Central memory CD4-positive, alpha-beta T cell (primary cell): Measurements from ENCODE around the gene MUC20.
"Not testable (repeated sequence)": the region's sequence is repeated elsewhere in the genome, so short reads cannot be mapped to it uniquely, and the experiment has no call there.

Experiments
- DNase-seq: peaks from one replicate; pipeline ENCODE4 v3.0.0; 2022

MUC20 gene

DNA sequence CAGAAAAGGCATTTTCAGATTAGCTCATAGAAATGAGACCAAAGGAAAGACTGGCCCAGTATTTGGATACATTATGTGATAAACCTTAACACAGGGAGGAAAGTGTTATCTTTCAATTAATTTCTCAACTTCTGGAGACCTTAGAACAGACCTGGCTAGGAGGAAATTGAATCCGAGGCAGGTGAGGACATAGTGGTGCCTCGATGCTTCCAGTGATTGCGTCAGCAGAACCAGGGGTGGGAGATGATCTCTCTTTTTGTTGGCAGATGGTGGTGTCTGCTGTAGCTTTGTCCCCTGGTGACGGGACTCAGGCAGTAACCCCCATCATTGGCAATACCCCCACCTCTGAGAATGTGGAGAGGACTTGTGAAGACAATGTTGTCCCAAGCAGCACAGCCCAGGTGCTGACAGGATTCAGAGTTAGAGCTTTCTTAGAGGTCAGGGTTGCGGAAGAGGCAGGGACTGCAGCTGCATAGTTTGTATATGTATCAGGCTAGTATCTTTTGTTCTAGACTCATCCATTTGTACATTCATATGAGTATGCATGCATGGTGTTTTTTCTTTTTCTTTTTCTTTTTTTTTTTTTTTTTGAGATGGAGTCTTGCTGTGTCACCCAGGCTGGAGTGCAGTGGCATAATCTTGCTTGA, 27.9 kb upstream of the MUC20 start:
- DNase-seq: no peak

DNA sequence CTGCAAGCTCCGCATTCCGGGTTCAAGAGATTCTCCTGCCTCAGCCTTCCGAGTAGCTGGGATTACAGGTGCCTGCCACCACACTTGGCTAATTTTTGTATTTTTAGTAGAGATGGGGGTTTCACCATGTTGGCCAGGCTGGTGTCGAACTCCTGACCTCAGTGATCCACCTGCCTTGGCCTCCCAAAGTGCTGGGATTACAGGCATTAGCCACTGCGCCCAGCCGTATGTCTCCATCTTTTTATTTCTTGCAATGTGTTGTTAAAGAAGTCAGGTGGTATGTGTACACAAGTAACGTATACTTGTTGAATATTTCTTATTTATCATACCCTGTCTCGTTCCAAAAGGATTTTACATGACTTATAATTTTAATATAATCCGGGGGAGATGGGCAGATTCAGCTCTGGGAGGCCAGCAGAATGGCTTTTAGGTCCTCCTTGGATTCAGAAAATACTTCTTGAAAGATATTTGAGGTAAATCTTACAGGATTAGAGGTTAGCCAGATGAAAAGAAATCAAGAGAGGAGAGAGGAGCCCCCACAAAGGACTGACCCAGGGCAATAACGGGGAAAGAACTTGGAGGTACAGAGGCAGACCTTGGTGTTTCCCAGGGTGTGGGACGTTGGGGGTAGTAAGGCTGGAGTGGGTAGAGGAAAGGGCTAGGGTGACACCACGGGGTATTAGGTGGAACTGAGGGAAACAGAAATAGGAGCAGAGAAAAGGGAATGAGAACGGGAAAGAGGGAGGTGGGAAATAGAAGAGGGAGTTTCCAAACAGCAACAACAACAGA, 27.2 kb upstream of the MUC20 start:
- no peak for DNase-seq

DNA sequence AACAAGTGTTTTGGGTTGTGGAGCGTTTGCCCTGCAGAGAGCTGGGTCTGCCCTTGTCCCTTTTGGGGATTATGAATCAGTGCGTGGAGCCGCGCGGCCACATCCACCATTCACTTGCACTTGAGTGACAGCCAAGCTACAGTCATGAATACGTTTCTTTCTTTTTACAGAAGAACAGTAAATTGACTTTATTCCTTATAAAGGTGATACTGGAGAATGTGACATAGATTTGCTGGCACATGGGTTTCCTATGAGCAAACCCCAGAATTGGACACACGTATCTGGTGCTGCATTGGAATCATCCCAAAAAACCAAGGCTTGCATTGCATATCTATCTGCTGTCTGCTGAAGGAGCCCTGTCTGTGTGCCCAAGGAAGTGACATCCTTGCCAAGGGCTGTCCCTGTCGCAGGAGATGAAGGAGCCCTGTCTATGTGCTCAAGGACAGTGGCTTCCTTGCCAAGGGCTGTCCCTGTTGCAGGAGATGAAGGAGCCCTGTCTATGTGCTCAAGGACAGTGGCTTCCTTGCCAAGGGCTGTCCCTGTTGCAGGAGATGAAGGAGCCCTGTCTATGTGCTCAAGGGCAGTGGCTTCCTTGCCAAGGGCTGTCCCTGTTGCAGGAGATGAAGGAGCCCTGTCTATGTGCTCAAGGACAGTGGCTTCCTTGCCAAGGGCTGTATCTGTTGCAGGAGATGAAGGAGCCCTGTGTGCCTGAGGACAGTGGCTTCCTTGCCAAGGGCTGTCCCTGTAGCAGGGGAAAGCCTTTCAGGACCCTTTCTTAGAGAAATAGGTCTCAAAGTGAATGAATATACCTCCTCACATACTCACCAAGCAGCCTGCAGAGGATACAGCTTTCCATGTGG, 26.3 kb upstream of the MUC20 start:
- not testable (repeated sequence) for DNase-seq

DNA sequence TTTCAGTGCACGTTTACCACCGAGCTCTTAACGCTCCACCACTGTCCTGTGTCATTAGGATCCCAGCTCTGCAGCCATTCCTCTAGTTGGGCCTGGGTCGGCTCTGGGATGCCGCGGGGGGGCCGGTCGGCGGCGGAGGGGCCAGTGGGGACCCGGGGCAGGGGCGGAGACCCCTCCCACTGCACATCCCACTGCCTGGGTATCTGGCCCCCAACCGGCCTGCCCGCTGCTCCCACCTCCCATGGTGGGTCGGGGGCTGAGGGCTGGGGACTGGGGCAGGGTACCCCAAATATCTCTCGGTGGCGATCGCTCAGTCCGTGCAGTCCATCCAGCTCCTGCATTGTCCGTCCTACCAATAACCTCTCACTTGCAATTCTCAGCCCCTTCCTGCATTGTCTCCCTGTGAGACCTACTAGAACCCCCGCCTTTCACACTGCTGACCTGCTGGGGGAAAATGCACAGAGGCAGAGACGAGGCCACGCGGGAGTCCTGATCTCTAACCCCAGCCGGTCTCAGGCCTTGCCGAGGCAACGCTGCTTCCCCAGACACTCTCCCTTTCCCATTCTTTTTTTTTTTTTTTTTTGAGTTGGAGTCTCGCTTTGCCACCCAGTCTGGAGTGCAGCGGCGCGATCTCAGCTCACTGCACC, 24.0 kb upstream of the MUC20 start:
- DNase-seq: no peak

DNA sequence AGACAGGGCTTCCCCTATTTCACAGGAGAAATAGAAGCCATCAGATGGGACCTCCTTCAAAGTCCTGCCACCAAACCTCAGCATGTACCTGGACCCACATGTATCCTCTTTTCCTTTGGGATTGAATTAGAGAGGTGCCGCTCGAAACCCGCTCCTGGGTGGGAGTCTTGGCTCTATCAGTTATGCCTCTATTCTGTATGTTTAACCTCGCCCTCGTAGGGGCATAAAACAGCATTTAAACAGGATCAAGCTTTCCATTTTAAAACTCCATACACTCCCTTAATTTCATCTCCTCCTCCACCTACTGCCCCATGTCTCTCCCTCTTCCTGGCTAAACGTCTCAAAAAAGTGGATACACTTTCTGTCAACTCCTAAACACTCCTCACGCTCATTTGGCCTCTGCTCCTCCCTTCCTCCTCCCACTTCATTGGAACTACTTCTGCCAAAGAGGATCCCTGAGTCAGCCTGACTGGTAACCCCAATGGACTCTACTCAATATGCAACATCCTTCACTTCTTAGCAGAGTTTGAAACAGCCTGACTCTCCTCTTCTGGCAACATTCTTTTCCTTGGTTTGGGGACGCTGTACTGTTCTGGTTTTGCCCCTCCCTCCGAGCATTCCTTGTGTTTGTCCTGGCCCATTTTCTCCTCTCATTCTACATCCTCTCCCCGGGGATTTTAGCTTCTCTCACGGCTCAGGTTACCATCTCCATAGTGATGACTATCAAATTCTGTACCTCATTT, 23.0 kb upstream of the MUC20 start:
- no peak for DNase-seq

DNA sequence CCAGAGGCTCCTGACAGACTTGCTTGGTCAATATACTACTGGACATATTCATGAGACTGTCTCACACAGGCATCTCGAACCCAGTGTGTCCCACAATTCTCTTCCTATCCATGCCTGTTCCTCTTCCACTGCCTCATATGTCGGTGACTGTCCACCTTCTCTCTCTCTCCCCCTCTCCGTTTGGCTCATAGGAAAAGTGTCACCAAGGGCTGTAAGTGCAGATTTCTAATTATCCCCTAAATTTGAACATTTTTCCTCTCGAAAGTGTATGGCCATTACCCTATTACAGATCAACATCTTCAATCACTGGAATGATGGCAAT, 22.5 kb upstream of the MUC20 start:
- no peak for DNase-seq

DNA sequence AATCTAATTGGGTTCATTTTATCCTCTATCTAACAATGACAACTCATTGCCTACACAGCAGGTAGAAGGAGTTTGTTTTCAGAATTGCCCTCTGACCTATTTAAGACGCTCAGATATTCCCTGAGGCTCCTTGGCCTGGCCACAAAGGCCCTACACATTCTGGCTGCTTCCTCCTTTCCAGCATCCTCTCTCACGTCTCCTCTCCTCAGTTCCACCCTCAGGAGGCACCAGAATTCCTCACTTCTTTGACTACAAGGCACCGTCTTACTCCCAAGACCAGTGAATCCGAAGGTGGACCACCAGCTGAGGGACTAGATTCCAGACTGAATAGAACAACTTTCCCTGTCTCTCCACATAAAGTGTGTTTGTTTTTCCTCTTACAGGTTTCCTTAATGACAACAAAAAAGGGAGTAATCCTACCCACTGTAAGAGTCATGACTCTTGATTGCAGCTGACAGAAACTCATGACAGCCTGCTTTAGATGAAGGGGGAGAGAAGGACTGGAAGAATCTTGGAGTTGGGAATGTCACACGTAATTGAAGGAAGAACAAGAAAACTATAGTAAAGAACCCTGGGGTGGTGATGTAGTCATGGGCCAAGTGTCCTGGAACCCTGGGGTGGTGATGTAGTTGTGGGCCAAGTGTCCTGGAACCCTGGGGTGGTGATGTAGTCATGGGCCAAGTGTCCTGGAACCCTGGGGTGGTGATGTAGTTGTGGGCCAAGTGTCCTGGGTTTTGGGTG, 22.0 kb upstream of the MUC20 start:
- DNase-seq: no peak

DNA sequence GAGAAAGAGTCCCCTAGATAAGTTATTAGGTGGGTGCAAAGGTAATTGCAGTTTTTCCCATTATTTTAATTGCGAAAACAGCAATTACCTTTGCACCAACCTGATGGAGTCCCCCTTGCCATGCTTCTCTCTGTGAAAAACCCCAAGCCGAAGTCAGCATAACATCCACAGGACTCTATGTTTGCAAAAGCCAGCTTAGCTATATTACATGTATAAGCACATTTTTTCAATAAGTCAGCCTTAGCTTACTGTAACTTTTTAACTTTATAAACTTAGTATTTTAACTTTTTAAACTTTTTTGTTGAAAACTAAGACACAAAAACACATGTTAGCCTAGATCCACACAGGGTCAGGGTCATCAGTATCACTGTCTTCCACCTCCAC, 21.4 kb upstream of the MUC20 start:
- DNase-seq: no peak

DNA sequence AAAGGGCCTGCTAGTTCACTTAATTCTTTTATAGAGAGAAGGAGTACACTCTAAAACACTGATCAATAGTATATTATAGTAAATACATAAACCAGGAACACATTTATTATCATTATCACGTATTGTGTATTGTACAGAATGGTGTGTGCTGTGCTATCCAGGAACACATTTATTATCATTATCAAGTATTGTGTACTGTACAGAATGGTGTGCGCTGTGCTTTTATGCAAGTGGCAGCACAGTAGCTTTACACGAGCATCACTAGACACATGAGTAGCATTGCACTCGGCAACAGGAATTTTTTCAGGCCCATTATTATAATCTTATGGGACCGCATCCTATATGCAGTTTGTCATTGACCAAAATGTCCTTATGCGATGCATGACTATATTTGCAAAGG, 20.9 kb upstream of the MUC20 start:
- no peak for DNase-seq

DNA sequence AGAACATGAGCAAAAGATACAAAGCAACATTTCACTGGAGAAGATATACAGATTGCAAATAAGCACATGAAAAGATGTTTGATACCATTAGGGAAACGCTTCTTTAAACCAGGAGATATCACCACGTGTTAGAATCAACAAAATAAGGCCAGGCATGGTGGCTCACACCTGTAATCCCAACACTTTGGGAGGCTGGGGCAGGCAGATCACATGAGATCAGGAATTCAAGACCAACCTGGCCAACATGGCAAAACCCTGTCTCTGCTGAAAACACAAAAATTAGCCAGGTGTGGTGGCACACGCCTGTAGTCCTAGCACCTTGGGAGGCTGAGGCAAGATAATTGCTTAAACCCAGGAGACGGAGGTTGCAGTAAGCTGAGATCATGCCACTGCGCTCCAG, 20.5 kb upstream of the MUC20 start:
- DNase-seq: no peak

DNA sequence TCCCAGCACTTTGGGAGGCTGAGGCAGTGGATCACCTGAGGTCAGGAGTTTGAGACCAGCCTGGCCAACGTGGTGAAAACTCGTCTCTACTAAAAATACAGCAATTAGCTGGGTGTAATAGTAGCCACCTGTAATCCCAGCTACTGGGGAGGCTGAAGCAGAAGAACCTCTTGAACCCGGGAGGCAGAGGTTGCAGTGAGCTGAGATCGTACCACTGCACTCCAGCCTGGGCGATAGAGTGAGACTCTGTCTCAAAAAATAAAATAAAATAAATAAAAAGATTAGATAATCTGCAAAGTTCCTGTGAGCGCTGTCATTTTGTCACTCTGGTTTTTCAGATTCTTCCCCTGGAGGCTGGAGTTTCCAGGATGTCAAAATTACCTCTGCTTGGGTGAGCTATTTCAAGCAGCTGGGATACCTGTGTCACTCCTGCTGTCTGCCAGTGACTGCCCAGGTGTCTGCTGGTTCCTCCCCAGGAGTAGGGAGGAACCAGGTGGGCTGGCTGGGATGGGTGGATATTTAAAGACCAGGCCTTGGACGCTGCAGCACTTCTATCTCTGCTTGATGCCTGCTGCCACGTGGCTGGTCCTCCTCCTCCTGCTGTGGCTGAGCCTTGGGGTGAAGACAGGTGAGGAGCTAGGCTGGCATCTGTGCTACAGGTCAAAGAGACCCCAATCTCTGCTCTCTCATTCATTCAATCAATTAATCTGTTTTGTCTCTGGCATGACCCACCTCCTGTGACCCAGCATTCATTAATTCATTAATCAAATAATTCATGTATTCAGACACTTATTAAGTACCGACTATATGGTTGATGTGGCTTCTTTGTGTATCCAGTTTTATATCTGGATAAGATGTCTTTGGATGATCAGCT, 19.5 kb upstream of the MUC20 start:
- no peak for DNase-seq

DNA sequence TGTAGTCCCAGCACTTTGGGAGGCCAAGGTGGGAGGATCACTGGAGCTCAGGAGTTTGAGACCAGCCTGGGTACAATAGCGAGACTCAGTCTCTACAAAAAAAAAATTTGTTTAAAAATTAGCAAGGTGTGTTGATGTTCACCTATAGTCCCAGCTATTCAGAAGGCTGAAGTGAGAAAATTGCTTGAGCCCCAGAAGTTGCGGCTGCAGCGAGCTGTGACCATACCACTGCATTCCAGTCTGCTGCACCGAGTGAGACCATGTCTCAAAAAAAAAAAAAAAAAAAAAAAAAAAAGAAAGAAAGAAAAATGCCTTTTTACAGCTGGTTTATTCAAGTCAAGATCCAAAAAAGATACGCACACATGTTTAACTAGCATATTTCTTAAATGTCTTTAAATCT, 17.0 kb upstream of the MUC20 start:
- DNase-seq: no peak

DNA sequence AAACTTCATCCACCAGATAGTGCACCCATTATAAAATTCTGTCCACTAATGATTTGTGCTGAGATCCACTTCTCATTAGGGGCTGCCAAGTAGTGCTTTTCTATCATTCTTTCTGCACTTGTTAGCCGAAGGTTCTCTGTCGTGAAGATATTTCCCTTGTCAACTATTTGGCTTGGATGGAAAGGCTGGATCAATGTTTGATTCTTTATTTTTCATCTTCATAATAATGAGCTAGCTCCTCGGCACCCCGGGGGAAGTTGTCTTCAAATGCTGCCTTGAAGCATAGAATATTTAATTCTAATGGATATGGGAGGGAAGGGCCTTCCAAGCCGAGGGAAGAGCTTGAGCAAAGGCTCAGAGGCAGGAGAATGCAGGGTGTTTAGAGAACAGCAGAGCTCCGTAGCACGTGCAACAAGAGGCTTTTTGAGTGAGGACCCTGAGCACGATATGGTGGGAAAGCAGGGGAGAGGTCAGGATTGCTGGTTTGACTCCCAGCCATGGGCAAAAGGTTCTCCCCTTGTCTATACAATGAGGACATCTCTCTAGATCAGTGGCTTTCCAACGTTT, 16.3 kb upstream of the MUC20 start:
- no peak for DNase-seq

DNA sequence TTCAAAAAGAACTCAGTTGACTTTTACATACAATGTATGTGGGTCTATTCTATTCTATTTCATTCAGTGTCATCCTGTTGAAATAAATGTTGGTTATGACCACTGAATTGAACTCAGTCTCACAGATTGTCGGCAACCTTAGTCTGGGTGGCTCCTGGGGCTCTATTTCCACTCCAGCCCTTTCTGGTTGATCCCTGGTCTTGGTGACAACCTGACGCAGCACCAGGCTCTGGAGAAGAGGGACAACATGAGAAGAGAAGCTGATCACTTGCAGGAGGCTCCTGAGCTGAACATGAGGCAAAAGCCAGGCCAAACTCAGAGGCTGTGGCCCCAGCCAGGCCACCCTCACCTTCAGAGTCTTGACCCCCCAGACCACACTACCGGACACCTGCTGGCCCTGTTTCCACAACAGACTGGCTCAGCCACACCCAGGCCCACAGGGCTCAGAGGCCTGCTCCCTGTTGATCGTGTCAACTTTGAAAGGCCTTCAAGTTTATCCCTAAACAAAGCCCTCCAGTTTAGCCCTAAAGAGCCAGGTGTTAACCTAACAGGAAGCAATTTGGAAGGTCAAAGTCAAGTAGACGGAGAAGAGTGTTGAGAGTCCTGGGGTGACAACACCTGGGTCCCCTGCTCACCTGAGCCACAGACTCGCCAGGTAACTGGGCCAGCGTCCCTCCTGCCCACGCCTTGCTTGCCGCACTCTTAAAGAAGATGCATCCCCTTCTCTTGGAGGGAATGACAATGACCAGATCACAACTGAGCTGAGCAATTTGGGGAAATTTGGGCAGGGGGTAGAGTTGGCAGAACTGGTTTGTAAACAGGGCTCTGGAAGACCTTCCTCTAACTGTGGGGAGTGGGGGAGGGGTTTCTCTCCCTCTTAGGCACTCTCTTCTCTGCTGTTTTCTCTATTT, 15.4 kb upstream of the MUC20 start:
- no peak for DNase-seq

DNA sequence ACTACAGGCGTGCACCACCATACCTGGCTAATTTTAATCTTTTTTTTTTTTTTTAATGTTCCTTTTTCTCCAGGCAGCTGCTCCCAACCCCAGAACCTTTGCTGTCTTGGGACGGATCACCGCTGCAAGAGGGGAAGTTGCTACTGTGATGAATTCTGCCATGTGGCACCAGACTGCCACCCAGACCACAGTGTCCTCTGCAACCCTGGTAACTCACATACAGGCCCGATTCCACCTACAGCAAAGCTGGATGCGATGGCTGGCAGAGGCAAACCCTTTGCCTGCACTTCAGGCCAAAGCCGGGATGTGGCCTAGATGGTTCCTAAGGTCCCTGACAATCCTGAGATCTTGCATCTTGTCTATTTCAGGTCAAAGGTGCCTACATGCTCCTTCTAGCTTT, 12.7 kb upstream of the MUC20 start:
- no peak for DNase-seq

DNA sequence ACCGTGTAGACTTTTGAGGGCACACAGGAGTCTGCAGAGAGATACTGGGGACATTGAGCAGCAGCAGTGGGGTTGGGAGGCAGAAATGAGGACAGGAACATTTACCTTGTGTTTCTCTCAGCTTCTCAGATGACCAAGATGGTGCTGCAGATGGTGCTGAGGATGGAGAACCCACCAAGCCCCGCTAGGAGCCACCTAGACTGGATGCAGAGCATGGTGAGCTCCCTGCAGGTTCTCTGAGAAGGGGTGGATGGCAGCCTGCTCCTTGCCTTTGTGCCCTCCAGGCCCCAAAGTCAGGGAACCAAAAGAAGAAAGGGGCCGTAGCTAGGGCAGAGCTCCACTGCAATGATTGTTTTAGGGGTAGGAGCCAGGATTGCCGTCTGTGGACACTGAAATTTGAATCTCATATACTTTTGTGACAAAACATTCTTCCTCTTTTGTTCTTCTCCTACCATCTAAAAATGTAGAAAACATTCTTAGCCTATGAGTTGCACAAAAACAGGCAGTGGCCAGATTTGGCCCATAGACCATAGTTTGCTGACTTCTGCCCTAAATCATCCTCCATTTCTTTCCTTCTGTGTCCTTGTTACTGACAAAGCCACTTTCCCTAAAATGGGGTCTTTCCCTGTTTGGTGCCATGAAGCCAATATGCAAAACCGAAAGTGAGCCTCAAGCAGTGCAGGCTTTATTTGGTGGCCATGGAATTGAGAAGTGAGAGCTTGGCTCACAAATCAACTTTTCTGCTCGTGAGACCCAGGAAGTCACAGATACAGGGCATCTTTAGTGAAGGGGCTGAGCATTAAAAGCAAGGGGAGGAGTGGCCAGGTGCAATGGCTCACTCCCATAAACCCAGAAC, 11.9 kb upstream of the MUC20 start:
- no peak for DNase-seq

DNA sequence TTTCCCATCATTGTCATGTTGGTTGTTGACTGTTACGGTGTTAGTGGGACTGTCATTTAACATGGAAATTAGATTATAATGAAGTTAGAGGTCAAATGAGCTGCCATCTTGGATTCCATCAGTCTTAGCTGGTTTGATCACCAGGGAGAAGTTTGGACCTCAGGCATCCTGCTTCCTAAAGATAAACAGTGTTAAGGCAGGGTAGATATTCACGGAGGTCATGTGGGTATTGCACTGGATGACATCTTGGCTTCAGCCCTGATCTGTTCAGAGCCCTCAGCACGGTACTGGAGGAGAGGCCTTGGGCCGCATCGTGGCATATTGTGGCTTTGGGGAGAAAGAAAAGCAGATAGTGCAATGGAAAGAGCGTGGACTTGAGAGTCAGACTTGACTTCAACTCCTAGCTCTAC, 11.1 kb upstream of the MUC20 start:
- no peak for DNase-seq

DNA sequence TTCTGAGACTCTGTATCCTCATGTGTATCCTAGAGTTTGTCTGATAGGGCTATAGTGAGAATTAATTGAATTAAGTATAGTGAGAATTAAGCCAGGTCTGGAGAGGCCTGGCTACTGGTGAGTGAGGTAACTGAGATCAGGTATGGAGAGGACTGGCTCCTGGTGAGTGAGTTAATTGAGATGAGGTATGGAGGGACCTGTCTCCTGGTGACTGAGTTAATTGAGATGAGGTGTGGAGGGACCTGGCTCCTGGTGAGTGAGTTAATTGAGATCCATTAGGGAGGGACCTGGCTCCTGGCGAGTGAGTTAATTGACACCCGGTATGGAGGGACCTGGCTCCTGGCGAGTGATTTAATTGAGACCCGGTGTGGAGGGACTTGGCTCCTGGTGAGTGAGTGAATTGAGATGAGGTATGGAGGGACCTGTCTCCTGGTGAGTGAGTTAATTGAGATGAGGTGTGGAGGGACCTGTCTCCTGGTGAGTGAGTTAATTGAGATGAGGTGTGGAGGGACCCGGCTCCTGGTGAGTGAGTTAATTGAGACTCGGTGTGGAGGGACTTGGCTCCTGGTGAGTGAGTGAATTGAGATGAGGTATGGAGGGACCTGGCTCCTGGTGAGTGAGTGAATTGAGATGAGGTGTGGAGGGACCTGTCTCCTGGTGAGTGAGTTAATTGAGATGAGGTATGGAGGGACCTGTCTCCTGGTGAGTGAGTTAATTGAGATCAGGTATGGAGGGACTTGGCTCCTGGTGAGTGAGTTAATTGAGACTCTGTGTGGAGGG, 10.5 kb upstream of the MUC20 start:
- DNase-seq: not testable (repeated sequence)
